K562 (cell line): ENCODE measurements around the gene NUP205. TPM values are rescaled to one million over a fixed set of nuclear protein-coding genes. Genes with fewer than 3 reads are reported as not detected.
"Not testable (repeated sequence)": the region's sequence is repeated elsewhere in the genome, so short reads cannot be mapped to it uniquely, and the experiment has no call there.

Experiments used
- ATAC-seq: fragments of 200-7000 bp; cut with Tn5 transposase; 3 replicates; pipeline ENCODE4 v1.9.1; 2020; ENCODE audit warnings: moderate library complexity
- BruUV-seq: library from RNA; stranded (reverse); fragments of 400-500 nt; replicated peaks from 2 replicates; lab custom pipeline; 2021; lab: Mats Ljungman, UMichigan
- CTCF ChIA-PET: fragments of 300-600 bp; formaldehyde crosslinking; extraction: SDS; loops from one replicate; lab custom pipeline; 2021; ENCODE audit warnings: low intra/inter-chr PET ratio; lab: Yijun Ruan, JAX
- POLR2A ChIA-PET: fragments of 300-600, 350-650 bp; sonication (Branson Sonifier 250); formaldehyde crosslinking; extraction: SDS; loops from one replicate; lab custom pipeline; 2021; ENCODE audit warnings: antibody characterized with exemption, inconsistent platforms; lab: Yijun Ruan, JAX
- DNase-seq, 4 experiments: peaks; one replicate each; pipeline versions ENCODE4 v3.0.0 to v3.0.0-alpha.2; 2011 to 2018; ENCODE audit warnings: low spot score in 3 of 4, mixed read lengths in 3 of 4; ENCODE audit errors: extremely low read depth in 1 of 4
- FAIRE-seq: peaks from 2 replicates; lab custom pipeline; 2011; peaks lifted over from hg19 to GRCh38; lab: Jason Lieb, UNC
- H2AFZ ChIP-seq: 2 replicates; pipeline ENCODE4 v1.6.0; 2011; ENCODE audit warnings: low read depth, low read length, control low read depth, inconsistent platforms
- H3K27ac ChIP-seq: fragments of 200-600 bp; 3 replicates; pipeline ENCODE4 v1.8.0; 2011; ENCODE audit warnings: low read depth, mild to moderate bottlenecking, control low read depth, inconsistent platforms, low read length, moderate library complexity, mixed read lengths; ENCODE audit errors: extremely low read depth
- H3K27me3 ChIP-seq, 2 experiments: fragments of 300-600 bp in 1 of 2; 2 replicates in 1 of 2; 3 replicates in 1 of 2; pipeline versions ENCODE4 v1.6.0 to v1.8.0; 2011; ENCODE audit warnings: inconsistent platforms in 2 of 2, low read length in 2 of 2, mild to moderate bottlenecking in 1 of 2, mixed read lengths in 1 of 2, moderate library complexity in 1 of 2; ENCODE audit not compliant: control insufficient read depth in 2 of 2, insufficient read depth in 2 of 2
- H3K36me3 ChIP-seq: fragments of 300-600 bp; 3 replicates; pipeline ENCODE4 v1.8.0; 2011; ENCODE audit warnings: mild to moderate bottlenecking, low read length, inconsistent platforms; ENCODE audit not compliant: control insufficient read depth, insufficient read depth
- H3K4me1 ChIP-seq, 2 experiments: fragments of 200-600 bp in 1 of 2; replicated peaks in 1 of 2; 2 replicates in 1 of 2; 3 replicates in 1 of 2; pipeline versions ENCODE4 v1.5.1 to v1.8.0; 2011; ENCODE audit warnings: inconsistent platforms in 2 of 2, low read length in 2 of 2, mild to moderate bottlenecking in 1 of 2, mixed read lengths in 1 of 2, moderate library complexity in 1 of 2; ENCODE audit not compliant: control insufficient read depth in 2 of 2, insufficient read depth in 2 of 2
- H3K4me2 ChIP-seq: 2 replicates; pipeline ENCODE4 v1.6.1; 2011; ENCODE audit warnings: low read length, control low read depth, inconsistent platforms, mixed read lengths; ENCODE audit not compliant: insufficient read depth
- H3K4me3 ChIP-seq: fragments of 200-600 bp; sonication (generic), shearing (Covaris generic); 2 replicates; pipeline ENCODE4 v1.5.1; 2016; ENCODE audit warnings: control low read depth, inconsistent platforms
- H3K79me2 ChIP-seq: fragments of 200-600 bp; 3 replicates; pipeline ENCODE4 v1.8.0; 2011; ENCODE audit warnings: low read length, inconsistent platforms; ENCODE audit not compliant: control insufficient read depth, insufficient read depth
- H3K9ac ChIP-seq, 2 experiments: 2 replicates each; pipeline versions ENCODE4 v1.6.0 to v1.6.1; 2011; ENCODE audit warnings: low read depth in 2 of 2, low read length in 2 of 2, control low read depth in 1 of 2, inconsistent platforms in 1 of 2, mild to moderate bottlenecking in 1 of 2, mixed read lengths in 1 of 2; ENCODE audit not compliant: insufficient read depth in 1 of 2
- H3K9me1 ChIP-seq: one replicate; pipeline ENCODE4 v1.6.0; 2011; ENCODE audit warnings: inconsistent platforms, mild to moderate bottlenecking, low read length, moderate library complexity; ENCODE audit not compliant: control insufficient read depth, insufficient read depth
- H3K9me3 ChIP-seq: replicated peaks from 2 replicates; pipeline ENCODE4 v1.5.1; 2011; ENCODE audit warnings: low read depth, low read length, inconsistent platforms; ENCODE audit not compliant: control insufficient read depth, insufficient read depth
- H4K20me1 ChIP-seq: replicated peaks from 2 replicates; pipeline ENCODE4 v1.6.1; 2011; ENCODE audit warnings: low read length, inconsistent platforms, mixed read lengths; ENCODE audit not compliant: control insufficient read depth, insufficient read depth
- C11orf30 ChIP-seq: fragments of 450-650 bp; IDR thresholded peaks from 2 replicates; pipeline ENCODE4 v1.6.1; 2016; ENCODE audit warnings: low read depth, mild to moderate bottlenecking
- MYC ChIP-seq, 2 experiments: fragments of 250-450 bp in 1 of 2; sonication (Bioruptor Pico) in 1 of 2; IDR thresholded peaks; 2 replicates each; pipeline versions ENCODE4 v1.5.1 to v1.6.1; 2012 to 2021; ENCODE audit warnings: low read depth in 2 of 2, borderline replicate concordance in 1 of 2, improper control_type of control experiment in 1 of 2, low read length in 1 of 2, mild to moderate bottlenecking in 1 of 2, moderate library complexity in 1 of 2
- NR4A1 ChIP-seq, 2 experiments: fragments of 250-450 bp in 1 of 2; fragments of 450-650 bp in 1 of 2; sonication (Bioruptor Pico) in 1 of 2; IDR thresholded peaks; 2 replicates each; pipeline versions ENCODE4 v1.4.0 to v1.6.1; 2016 to 2020; ENCODE audit warnings: mild to moderate bottlenecking in 2 of 2, missing compliant biosample characterization in 1 of 2, missing genetic modification characterization in 1 of 2, moderate library complexity in 1 of 2
- TRIM28 ChIP-seq: fragments of 450-650 bp; IDR thresholded peaks from 2 replicates; pipeline ENCODE4 v1.6.1; 2017
- ZNF316 ChIP-seq: fragments of 450-650 bp; IDR thresholded peaks from 2 replicates; pipeline ENCODE4 v1.6.1; 2016
- ZNF431 ChIP-seq: sonication (generic); formaldehyde crosslinking; IDR thresholded peaks from 2 replicates; pipeline ENCODE4 v1.8.0; 2022; ENCODE audit warnings: mild to moderate bottlenecking, missing genetic modification reagents
- WGBS: fragments of 100-300 bp; shearing (Covaris generic); methylation state at CpG from one replicate; pipeline ENCODE4 v1.1.6; 2016; ENCODE audit warnings: low coverage, mixed read lengths; ENCODE audit not compliant: insufficient coverage; ENCODE audit errors: missing lambda C conversion rate; 5-methylcytosine and 5-hydroxymethylcytosine counted together
- in situ Hi-C: fragments of 300-500 bp; cut with MboI; formaldehyde crosslinking; loops from 4 replicates; pipeline ENCODE4 v1.15.0; 2018; ENCODE audit warnings: inconsistent platforms, mixed read lengths
- intact Hi-C: fragments of 100-400 bp; cut with micrococcal nuclease; formaldehyde crosslinking; loops from 2 replicates; pipeline ENCODE4 v1.14.2; 2022
- polyA plus RNA-seq, 8 experiments: library from polyadenylated mRNA; depleted of rRNA in 4 of 8; stranded (reverse) in 5 of 8; unstranded in 3 of 8; fragments of >200 nt; fragmentation: Nextera tagmentation in 2 of 8; fragmentation: Illumina TruSeq in 1 of 8; extraction: Ambion mirVana in 2 of 8; extraction: Trizol in 1 of 8; gene quantifications; 2 replicates each; pipeline versions ENCODE4 v1.2.1 to v1.2.3, GENCODE V29; 2011 to 2014; ENCODE audit warnings: inconsistent platforms in 1 of 8, missing spikeins in 1 of 8
- total RNA-seq, 7 experiments: library from RNA; depleted of rRNA in 6 of 7; stranded (reverse); fragments of >200 nt in 6 of 7; fragmentation: Illumina TruSeq in 2 of 7; extraction: Trizol in 2 of 7; gene quantifications; 2 replicates each; pipeline versions ENCODE4 v1.2.1 to v1.2.3, GENCODE V29; 2011 to 2021; ENCODE audit warnings: low replicate concordance in 1 of 7

NUP205 gene
- total and polyA plus RNA-seq, 9 of the 15 experiments (the other 6 are each of a cell fraction or from before 2014, with no cell fraction given) = 101 to 282 (median 193) TPM

- not testable (repeated sequence) for BruUV-seq
Measured at GRCh38 chr7:135668852-135669395, 111.2 kb downstream of the NUP205 start.

GRCh38 chr7:135669774-135670173, 112.1 kb downstream of the NUP205 start:
- Histone ChIP-seq H3K27me3 (no peaks in the 10 kb centered on the region), H3K9me1 (no peaks in the 10 kb centered on the region), H3K4me3 (no peak overlapping the region), H3K79me2 (peaks cover 84% of the 10 kb centered on the region), H3K4me1 (peaks cover 0 to 6% of the 10 kb centered on the region in 2 experiments; a peak in 2 of 5 replicates), H3K9ac (no peak overlapping the region), H2AFZ (no peak overlapping the region), H3K27ac (no peak overlapping the region), H3K9me3 (no peaks in the 10 kb centered on the region), H4K20me1 (0 out of 2 replicates have a peak, but pooled peaks cover 8% of the 10 kb centered on the region), H3K4me2 (no peak overlapping the region), H3K36me3 (peaks cover 32% of the 10 kb centered on the region)
- POLR2A ChIA-PET = interaction anchor here (0.6 to 8.1 kb wide), 5 partner anchors 7 to 330 kb away, joined by 3 to 71 read pairs (median 3); partner anchors contain the start of gene STMP1
- WGBS = 46% methylated on average over 1 of the region's 1 CpG
- TF ChIP-seq C11orf30 (peak; percentile 57), NR4A1 (CRISPR knock-in tag; IDR thresholded peaks at IDR 0.05) (no peak), NR4A1 (tag; IDR thresholded peaks at IDR 0.05) (no peak), MYC (IDR thresholded peaks at IDR 0.05; ENCODE audit: low read depth, low read length) (no peak), MYC (CRISPR knock-in tag; IDR thresholded peaks at IDR 0.05; ENCODE audit: borderline replicate concordance, low read depth) (no peak), ZNF316 (peak; percentile 80)
- CTCF ChIA-PET = no interaction called here
- no peak for FAIRE-seq
- in situ Hi-C loops = no loop called here
- BruUV-seq = no TSS peak
- ATAC-seq = no peak
- intact Hi-C loops = loop anchor here (5.0 to 10.0 kb wide), 2 partner anchors 113 to 1025 kb away; partner anchors contain the start of gene BPGM
- DNase-seq = no peak

More at GRCh38 chr7:135668852-135669395, 111.2 kb downstream of the NUP205 start:
- H3K9me1 ChIP-seq, H2AFZ ChIP-seq, ATAC-seq, H3K9ac ChIP-seq, FAIRE-seq, DNase-seq, in situ Hi-C loops, H3K9me3 ChIP-seq, H3K4me2 ChIP-seq, H3K4me3 ChIP-seq, H3K27ac ChIP-seq, CTCF ChIA-PET: not testable (repeated sequence)
- 49% methylated on average over 6 of the region's 6 CpGs for WGBS
- Histone ChIP-seq H3K4me1 (peaks cover 0 to 12% of the 10 kb centered on the region in 2 experiments; a peak in 2 of 5 replicates), H3K79me2 (peaks cover 93% of the 10 kb centered on the region)
- intact Hi-C loops = loop anchor here (10.0 kb wide), 1 partner anchor 1024 kb away; the partner anchor contains the start of gene BPGM
- POLR2A ChIA-PET = interaction anchor here (1.1 kb wide), 1 partner anchor 15 kb away, joined by 3 read pairs; no protein-coding TSS in a partner anchor
- TF ChIP-seq TRIM28 (0 out of 2 replicates have a peak, but pooled peaks have one; percentile 29), ZNF431 (CRISPR knock-in tag) (peak; percentile 99), C11orf30 (0 out of 2 replicates have a peak, but pooled peaks have one; percentile 4)
- TF ChIP-seq, all 486 proteins: peak for 3; not testable (repeated sequence) for 483
- peaks cover 23% of the 10 kb centered on the region for H3K36me3 ChIP-seq
- H3K27me3 ChIP-seq, H4K20me1 ChIP-seq: not testable (repeated sequence)
